HepG2 (cell line): ENCODE results near the gene NLRX1. TPM values are rescaled to one million over a fixed set of nuclear protein-coding genes. Genes with fewer than 3 reads are reported as not detected.
A peak's percentile ranks its signal among the peaks of the same experiment; 100 is the strongest.

ENCODE experiments used
- BRCA1 ChIP-seq: sonication (generic); formaldehyde crosslinking; IDR thresholded peaks from 2 replicates; pipeline ENCODE4 v1.4.0; 2020; ENCODE audit warnings: missing genetic modification reagents
- DBP ChIP-seq: sonication (generic); formaldehyde crosslinking; IDR thresholded peaks from 2 replicates; pipeline ENCODE4 v1.4.0; 2020; ENCODE audit warnings: missing genetic modification reagents; ENCODE audit errors: not compliant biosample characterization
- DDIT3 ChIP-seq: sonication (generic); formaldehyde crosslinking; IDR thresholded peaks from 2 replicates; pipeline ENCODE4 v1.4.0; 2020; ENCODE audit warnings: mild to moderate bottlenecking, missing genetic modification reagents
- ELF1 ChIP-seq: sonication (generic); formaldehyde crosslinking; IDR thresholded peaks from 2 replicates; pipeline ENCODE4 v1.4.0; 2020; ENCODE audit warnings: missing genetic modification reagents
- GMEB1 ChIP-seq: sonication (generic); formaldehyde crosslinking; IDR thresholded peaks from 2 replicates; pipeline ENCODE4 v1.5.1; 2020; ENCODE audit warnings: missing genetic modification reagents, mild to moderate bottlenecking, borderline replicate concordance
- HIVEP1 ChIP-seq: sonication (generic); formaldehyde crosslinking; IDR thresholded peaks from 2 replicates; pipeline ENCODE4 v1.4.0; 2020; ENCODE audit warnings: mild to moderate bottlenecking, missing genetic modification reagents
- IRF2 ChIP-seq: IDR thresholded peaks from 2 replicates; pipeline ENCODE4 v1.6.1; 2018; ENCODE audit warnings: missing genetic modification reagents, missing compliant biosample characterization
- MIXL1 ChIP-seq: IDR thresholded peaks from 2 replicates; pipeline ENCODE4 v1.6.1; 2016
- NCOR1 ChIP-seq: fragments of 200-600 bp; sonication (generic); IDR thresholded peaks from 2 replicates; pipeline ENCODE4 v1.7.0; 2017; ENCODE audit warnings: antibody characterized with exemption, low read length, borderline replicate concordance
- PLRG1 ChIP-seq: fragments of 450-650 bp; conservative IDR thresholded peaks from 2 replicates; pipeline ENCODE4 v1.6.1; 2016
- SALL2 ChIP-seq: sonication (generic); formaldehyde crosslinking; IDR thresholded peaks from 2 replicates; pipeline ENCODE4 v1.8.1; 2023; ENCODE audit warnings: mild to moderate bottlenecking, missing genetic modification reagents, inconsistent platforms
- SOX6 ChIP-seq, 2 experiments: fragments of 450-650 bp in 1 of 2; sonication (generic) in 1 of 2; formaldehyde crosslinking in 1 of 2; IDR thresholded peaks; 2 replicates each; pipeline versions ENCODE4 v1.4.0 to v1.6.1; 2017 to 2020; ENCODE audit warnings: antibody characterized with exemption in 1 of 2, mild to moderate bottlenecking in 1 of 2, missing genetic modification reagents in 1 of 2
- ZBTB26 ChIP-seq: IDR thresholded peaks from 2 replicates; pipeline ENCODE4 v1.6.1; 2016; ENCODE audit warnings: missing compliant biosample characterization, missing genetic modification reagents, borderline replicate concordance
- ZNF335 ChIP-seq: sonication (generic); formaldehyde crosslinking; IDR thresholded peaks from 2 replicates; pipeline ENCODE4 v1.4.0; 2020; ENCODE audit warnings: missing genetic modification reagents
- ZNF382 ChIP-seq: sonication (generic); formaldehyde crosslinking; IDR thresholded peaks from 2 replicates; pipeline ENCODE4 v1.5.0; 2020; ENCODE audit warnings: missing genetic modification reagents, mild to moderate bottlenecking, borderline replicate concordance
- ZNF670 ChIP-seq: sonication (generic); formaldehyde crosslinking; IDR thresholded peaks from 2 replicates; pipeline ENCODE4 v1.8.0; 2022; ENCODE audit warnings: mild to moderate bottlenecking, missing genetic modification reagents, borderline replicate concordance
- ZNF781 ChIP-seq: sonication (generic); formaldehyde crosslinking; IDR thresholded peaks from 2 replicates; pipeline ENCODE4 v1.5.1; 2020; ENCODE audit warnings: borderline replicate concordance, mild to moderate bottlenecking, missing genetic modification reagents; ENCODE audit errors: not compliant biosample characterization
- polyA plus RNA-seq, 8 experiments: library from polyadenylated mRNA; depleted of rRNA in 3 of 8; stranded (reverse) in 7 of 8; unstranded in 1 of 8; fragments of >200 nt; fragmentation: Illumina TruSeq in 4 of 8; extraction: Trizol in 4 of 8; gene quantifications; 2 replicates each; pipeline versions ENCODE4 v1.2.1 to v1.2.3, GENCODE V29; 2011 to 2016; ENCODE audit warnings: low read depth in 4 of 8, missing spikeins in 1 of 8, mixed read lengths in 1 of 8; ENCODE audit not compliant: insufficient read depth in 1 of 8
- total RNA-seq, 5 experiments: library from RNA; depleted of rRNA; stranded (reverse); fragments of >200 nt; fragmentation: Illumina TruSeq; extraction: Trizol; gene quantifications; 2 replicates each; pipeline ENCODE4 v1.2.3, GENCODE V29; 2016; ENCODE audit warnings: low read depth in 1 of 5
- TF ChIP-seq, protein P1 (sequence below): sonication (generic); formaldehyde crosslinking; IDR thresholded peaks from 2 replicates; pipeline ENCODE4 v1.4.0; 2020; ENCODE audit warnings: missing genetic modification reagents
- TF ChIP-seq, protein P2 (sequence below): sonication (generic); formaldehyde crosslinking; IDR thresholded peaks from 2 replicates; pipeline ENCODE4 v1.4.0; 2020; ENCODE audit warnings: missing genetic modification reagents, borderline replicate concordance

The NLRX1 gene
- total and polyA plus RNA-seq, 2 of the 13 experiments (the other 11 are each of a cell fraction or from before 2014, with no cell fraction given): 8.7 to 11.0 TPM

DNA sequence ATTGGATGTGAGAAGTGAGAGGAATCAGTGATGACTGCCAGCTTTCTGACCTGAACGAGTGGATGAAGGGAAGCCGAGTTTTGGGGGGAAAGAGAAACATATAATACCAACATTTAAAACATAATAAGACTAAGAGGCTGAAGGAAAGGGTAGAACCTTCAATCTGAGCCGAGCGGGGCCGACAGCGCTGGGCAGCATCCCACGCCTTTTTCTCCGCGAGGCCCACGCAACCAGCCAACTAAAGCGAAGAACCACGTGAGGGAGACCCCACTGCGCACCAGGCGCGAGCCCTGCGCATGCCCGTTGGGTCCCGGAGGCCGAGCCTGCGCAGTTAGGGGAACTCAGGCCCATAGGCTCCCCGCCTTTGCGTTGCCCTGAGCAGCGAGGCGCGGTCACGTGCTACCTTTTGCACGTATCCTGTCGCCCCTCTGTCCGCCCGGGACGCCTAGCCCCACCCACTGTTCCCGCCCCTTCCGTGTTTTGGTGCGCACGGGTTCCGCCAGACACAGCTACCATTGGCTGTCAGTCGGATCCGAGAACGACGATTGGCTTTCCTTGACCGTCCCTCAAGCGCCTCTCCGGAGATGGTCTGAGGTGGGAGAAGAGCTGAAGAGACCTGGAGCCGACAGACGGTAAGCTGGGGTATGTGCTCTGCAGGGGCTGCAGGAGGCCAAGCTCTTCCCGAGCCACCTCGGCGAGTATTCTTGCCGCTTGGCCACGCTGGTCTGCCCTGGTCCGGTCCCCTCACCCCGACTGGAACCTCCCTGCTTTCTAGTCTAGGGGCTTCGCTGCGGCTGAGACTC is 47.3 kb upstream of the NLRX1 start, which contains the start of gene HINFP (continued):
- TF ChIP-seq ZBTB26 (CRISPR knock-in tag) (no peak), PLRG1 (no peak), SOX6 (IDR thresholded peaks at IDR 0.05) (no peak), SOX6 (CRISPR knock-in tag; IDR thresholded peaks at IDR 0.05) (no peak), DDIT3 (no peak), ZNF382 (CRISPR knock-in tag) (no peak), BRCA1 (CRISPR knock-in tag) (no peak), ZNF335 (no peak), ZNF781 (CRISPR knock-in tag) (no peak), IRF2 (CRISPR knock-in tag) (0 out of 2 replicates have a peak, but pooled peaks have one; percentile 29), HIVEP1 (CRISPR knock-in tag) (peak; percentile 20; the same call in 1 of the 2 replicates), ELF1 (peak; percentile 96), DBP (CRISPR knock-in tag) (peak; percentile 75), SALL2 (CRISPR knock-in tag) (peak; percentile 66; the same call in 1 of the 2 replicates), NCOR1 (no peak), GMEB1 (peak; percentile 82), ZNF670 (no peak), MIXL1 (CRISPR knock-in tag) (peak; percentile 65)
- TF ChIP-seq, protein P1, sequence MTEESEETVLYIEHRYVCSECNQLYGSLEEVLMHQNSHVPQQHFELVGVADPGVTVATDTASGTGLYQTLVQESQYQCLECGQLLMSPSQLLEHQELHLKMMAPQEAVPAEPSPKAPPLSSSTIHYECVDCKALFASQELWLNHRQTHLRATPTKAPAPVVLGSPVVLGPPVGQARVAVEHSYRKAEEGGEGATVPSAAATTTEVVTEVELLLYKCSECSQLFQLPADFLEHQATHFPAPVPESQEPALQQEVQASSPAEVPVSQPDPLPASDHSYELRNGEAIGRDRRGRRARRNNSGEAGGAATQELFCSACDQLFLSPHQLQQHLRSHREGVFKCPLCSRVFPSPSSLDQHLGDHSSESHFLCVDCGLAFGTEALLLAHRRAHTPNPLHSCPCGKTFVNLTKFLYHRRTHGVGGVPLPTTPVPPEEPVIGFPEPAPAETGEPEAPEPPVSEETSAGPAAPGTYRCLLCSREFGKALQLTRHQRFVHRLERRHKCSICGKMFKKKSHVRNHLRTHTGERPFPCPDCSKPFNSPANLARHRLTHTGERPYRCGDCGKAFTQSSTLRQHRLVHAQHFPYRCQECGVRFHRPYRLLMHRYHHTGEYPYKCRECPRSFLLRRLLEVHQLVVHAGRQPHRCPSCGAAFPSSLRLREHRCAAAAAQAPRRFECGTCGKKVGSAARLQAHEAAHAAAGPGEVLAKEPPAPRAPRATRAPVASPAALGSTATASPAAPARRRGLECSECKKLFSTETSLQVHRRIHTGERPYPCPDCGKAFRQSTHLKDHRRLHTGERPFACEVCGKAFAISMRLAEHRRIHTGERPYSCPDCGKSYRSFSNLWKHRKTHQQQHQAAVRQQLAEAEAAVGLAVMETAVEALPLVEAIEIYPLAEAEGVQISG (CRISPR knock-in tag): peak; percentile 84
- TF ChIP-seq, protein P2, sequence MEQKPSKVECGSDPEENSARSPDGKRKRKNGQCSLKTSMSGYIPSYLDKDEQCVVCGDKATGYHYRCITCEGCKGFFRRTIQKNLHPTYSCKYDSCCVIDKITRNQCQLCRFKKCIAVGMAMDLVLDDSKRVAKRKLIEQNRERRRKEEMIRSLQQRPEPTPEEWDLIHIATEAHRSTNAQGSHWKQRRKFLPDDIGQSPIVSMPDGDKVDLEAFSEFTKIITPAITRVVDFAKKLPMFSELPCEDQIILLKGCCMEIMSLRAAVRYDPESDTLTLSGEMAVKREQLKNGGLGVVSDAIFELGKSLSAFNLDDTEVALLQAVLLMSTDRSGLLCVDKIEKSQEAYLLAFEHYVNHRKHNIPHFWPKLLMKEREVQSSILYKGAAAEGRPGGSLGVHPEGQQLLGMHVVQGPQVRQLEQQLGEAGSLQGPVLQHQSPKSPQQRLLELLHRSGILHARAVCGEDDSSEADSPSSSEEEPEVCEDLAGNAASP (CRISPR knock-in tag): no peak; the same call in 1 of the 2 replicates
